PC-3 (cell line): Measurements from ENCODE around the gene FOXP3.

Source experiments
- EZH2 ChIP-seq: fragments of 300-600 bp; sonication (generic); IDR thresholded peaks from one replicate; pipeline ENCODE4 v1.6.1; 2017; ENCODE audit warnings: antibody characterized with exemption, mild to moderate bottlenecking, low read length; ENCODE audit not compliant: unreplicated experiment
- TF ChIP-seq, protein P1 (sequence below): fragments of 300-600 bp; sonication (generic); conservative IDR thresholded peaks from 2 replicates; pipeline ENCODE4 v1.5.1; 2017; ENCODE audit warnings: antibody characterized with exemption, low read depth, mild to moderate bottlenecking, low read length

- TF ChIP-seq EZH2: no peak
- TF ChIP-seq, protein P1, sequence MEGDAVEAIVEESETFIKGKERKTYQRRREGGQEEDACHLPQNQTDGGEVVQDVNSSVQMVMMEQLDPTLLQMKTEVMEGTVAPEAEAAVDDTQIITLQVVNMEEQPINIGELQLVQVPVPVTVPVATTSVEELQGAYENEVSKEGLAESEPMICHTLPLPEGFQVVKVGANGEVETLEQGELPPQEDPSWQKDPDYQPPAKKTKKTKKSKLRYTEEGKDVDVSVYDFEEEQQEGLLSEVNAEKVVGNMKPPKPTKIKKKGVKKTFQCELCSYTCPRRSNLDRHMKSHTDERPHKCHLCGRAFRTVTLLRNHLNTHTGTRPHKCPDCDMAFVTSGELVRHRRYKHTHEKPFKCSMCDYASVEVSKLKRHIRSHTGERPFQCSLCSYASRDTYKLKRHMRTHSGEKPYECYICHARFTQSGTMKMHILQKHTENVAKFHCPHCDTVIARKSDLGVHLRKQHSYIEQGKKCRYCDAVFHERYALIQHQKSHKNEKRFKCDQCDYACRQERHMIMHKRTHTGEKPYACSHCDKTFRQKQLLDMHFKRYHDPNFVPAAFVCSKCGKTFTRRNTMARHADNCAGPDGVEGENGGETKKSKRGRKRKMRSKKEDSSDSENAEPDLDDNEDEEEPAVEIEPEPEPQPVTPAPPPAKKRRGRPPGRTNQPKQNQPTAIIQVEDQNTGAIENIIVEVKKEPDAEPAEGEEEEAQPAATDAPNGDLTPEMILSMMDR: no peak
These were observed 56.1 kb downstream of the FOXP3 start for GRCh38 chrX:49208399-49208798.
